ENCODE measurements around the gene TREML2. TPM values are rescaled to one million over a fixed set of nuclear protein-coding genes. Genes with fewer than 3 reads are reported as not detected.

Gene TREML2
- total and polyA plus RNA-seq, 9 donors: 0.08 to 0.10 TPM; not detected in 7

DNA sequence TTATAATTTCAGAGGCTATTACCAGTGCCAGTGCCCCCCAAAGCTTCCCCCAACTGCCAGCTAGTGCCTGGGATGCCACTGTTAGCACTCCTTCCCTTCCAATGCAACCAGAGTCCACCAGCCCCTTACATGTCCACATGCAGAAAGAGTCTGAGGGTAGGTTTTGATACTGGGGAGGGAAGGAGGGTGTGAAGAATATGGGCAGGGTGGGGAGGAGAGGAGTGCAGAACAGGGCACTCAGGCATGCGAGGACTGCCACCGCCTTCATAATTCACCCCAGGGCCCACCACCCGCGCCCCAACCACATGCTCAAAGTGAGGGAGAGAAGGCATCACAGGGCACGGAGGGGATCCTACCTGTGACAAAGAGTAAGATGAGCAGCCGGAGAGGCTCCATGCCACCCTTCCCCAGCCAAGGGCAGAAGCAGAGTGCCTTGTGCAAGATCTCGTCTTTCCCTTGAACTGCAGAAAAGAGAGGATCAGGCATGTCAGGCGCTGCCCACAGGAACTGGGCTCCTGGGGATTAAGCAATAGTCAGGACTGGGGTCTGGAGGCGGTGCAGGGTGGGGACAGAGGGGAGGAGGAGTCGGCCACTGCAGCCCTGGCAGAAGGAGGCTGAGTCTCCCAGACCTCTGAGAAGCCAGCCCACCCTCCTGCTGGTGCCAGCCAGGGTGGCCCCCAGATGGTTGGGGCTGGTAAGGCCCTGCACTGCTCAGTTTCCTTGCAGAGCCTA is 38.1 kb downstream of the TREML2 start, which contains the start of gene TREM2:
TREM2 (minus strand) TSS at position 430 of the 732 bp plus-strand sequence; CDS start at position 396, 34 bp downstream.
- DNase-seq: no peak
- H3K27me3 ChIP-seq: no peaks in the 10 kb centered on the region
- no peak within 1 kb of the TSS for H3K27ac ChIP-seq
- no peaks in the 10 kb centered on the region for H3K36me3 ChIP-seq
- no peaks in the 10 kb centered on the region for H3K9me3 ChIP-seq
- TF ChIP-seq POLR2A (IDR thresholded peaks at IDR 0.05) (no peak), EP300 (IDR thresholded peaks at IDR 0.05) (no peak)
- TF ChIP-seq, protein P1, sequence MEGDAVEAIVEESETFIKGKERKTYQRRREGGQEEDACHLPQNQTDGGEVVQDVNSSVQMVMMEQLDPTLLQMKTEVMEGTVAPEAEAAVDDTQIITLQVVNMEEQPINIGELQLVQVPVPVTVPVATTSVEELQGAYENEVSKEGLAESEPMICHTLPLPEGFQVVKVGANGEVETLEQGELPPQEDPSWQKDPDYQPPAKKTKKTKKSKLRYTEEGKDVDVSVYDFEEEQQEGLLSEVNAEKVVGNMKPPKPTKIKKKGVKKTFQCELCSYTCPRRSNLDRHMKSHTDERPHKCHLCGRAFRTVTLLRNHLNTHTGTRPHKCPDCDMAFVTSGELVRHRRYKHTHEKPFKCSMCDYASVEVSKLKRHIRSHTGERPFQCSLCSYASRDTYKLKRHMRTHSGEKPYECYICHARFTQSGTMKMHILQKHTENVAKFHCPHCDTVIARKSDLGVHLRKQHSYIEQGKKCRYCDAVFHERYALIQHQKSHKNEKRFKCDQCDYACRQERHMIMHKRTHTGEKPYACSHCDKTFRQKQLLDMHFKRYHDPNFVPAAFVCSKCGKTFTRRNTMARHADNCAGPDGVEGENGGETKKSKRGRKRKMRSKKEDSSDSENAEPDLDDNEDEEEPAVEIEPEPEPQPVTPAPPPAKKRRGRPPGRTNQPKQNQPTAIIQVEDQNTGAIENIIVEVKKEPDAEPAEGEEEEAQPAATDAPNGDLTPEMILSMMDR (IDR thresholded peaks at IDR 0.05): no peak
- intact Hi-C loops (cut with DNase I): no loop called here
- 77 to 80% (median 79%) methylated on average over 10 of the region's 10 CpGs for WGBS, 3 donors
- no peaks in the 10 kb centered on the region for H3K4me1 ChIP-seq (ENCODE audit: insufficient read depth)
- no peak within 1 kb of the TSS for H3K4me3 ChIP-seq

DNA sequence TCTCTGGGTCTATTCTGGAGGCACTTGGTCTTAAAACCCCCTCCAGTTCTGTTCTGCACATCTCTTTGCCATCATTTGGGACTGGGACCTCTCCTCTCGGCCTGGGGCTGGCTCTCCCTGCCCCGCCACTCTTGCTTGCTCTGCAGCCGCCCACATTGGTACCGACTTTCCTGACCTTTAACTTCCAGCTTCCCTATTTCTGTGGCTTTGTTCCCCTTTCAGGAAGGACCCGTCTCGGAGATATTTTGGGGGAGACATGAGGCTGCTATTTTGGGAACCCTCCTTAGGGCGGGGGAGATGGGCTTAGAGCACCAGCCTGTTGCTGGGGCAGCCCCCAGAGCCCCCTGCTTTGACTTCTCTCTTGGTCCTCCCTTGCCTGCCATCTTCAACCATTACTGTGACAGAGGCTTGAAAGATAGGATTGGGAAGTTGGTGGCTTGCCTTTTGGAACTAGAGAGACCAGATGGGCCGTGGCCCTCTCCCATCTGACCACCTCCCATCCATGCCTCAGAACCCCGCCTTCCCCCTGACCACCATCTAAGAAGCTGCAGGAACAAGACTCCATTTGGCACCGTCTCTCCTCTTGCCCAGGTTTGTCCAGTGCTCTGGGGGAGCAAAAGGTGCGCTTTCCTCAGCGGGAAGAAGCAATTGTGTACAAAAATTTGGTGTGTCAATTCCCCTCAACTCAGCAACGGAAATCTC is 38.9 kb downstream of the TREML2 start:
- intact Hi-C loops (cut with DNase I): no loop called here
- DNase-seq: no peak
- TF ChIP-seq POLR2A (IDR thresholded peaks at IDR 0.05): no peak
- TF ChIP-seq, protein P1 (IDR thresholded peaks at IDR 0.05): no peak
- no peak for TF ChIP-seq EP300 (IDR thresholded peaks at IDR 0.05)
- Histone ChIP-seq H3K9me3 (no peaks in the 10 kb centered on the region), H3K27me3 (no peaks in the 10 kb centered on the region), H3K4me1 (ENCODE audit: insufficient read depth) (no peaks in the 10 kb centered on the region), H3K4me3 (no peak overlapping the region), H3K27ac (no peak overlapping the region), H3K36me3 (no peaks in the 10 kb centered on the region)
- WGBS, 3 donors: 81 to 84% (median 82%) methylated on average over 13 of the region's 13 CpGs

DNA sequence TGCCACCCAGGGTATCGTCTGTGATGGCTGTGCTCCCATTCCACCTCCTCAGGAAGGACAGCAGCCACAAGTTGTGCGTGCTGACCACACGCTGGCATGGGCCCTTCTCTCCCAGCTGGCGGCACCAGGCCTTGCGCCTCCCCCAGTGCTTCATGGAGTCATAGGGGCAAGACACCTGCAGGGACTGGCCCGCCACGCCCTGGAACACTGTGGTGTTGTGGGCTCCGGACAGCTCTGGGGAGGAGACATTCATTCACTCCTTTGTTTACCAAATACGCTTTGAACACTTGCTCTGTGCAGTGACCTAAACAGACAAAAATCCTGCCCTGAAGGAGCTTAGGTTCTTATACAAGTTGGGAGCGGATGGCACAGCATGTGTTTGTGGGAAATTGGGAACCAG is 39.6 kb downstream of the TREML2 start:
- Histone ChIP-seq H3K9me3 (no peaks in the 10 kb centered on the region), H3K36me3 (no peaks in the 10 kb centered on the region), H3K27me3 (no peaks in the 10 kb centered on the region), H3K4me3 (no peak overlapping the region), H3K4me1 (ENCODE audit: insufficient read depth) (no peaks in the 10 kb centered on the region), H3K27ac (no peak overlapping the region)
- TF ChIP-seq POLR2A (IDR thresholded peaks at IDR 0.05) (no peak), EP300 (IDR thresholded peaks at IDR 0.05) (no peak)
- TF ChIP-seq, protein P1 (IDR thresholded peaks at IDR 0.05): no peak
- intact Hi-C loops (cut with DNase I): no loop called here
- WGBS, 3 donors: 91 to 95% (median 93%) methylated on average over 10 of the region's 10 CpGs
- DNase-seq: no peak

DNA sequence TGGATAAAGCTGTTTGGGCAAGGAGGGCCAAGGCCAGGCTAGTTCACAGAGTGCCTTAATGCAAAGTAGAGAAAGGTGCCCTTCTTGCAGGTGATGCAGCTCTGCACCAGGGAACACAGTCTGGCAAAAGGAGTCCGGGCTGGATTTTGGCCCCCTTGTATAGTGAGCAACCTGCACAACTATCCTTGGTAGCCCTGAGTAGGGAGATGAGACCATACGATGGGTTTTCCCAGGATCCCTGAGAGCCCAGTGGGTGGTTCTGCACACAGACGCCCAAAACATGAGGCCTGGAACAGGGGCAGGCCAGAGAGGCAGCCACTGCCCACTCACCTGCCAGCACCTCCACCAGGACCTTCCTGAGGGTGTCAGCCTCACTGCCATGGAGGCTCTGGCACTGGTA is 40.0 kb downstream of the TREML2 start:
- intact Hi-C loops (cut with DNase I): no loop called here
- no peak for DNase-seq
- Histone ChIP-seq H3K4me3 (no peak overlapping the region), H3K4me1 (ENCODE audit: insufficient read depth) (no peaks in the 10 kb centered on the region), H3K27me3 (no peaks in the 10 kb centered on the region), H3K9me3 (no peaks in the 10 kb centered on the region), H3K27ac (no peak overlapping the region), H3K36me3 (no peaks in the 10 kb centered on the region)
- TF ChIP-seq, protein P1 (IDR thresholded peaks at IDR 0.05): no peak
- TF ChIP-seq POLR2A (IDR thresholded peaks at IDR 0.05) (no peak), EP300 (IDR thresholded peaks at IDR 0.05) (no peak)
- WGBS, 3 donors: 76 to 83% (median 76%) methylated on average over 3 of the region's 3 CpGs
